GM21529 (cell line): Measurements from ENCODE around the gene METTL26.

Experiments
- ATAC-seq: cut with Tn5 transposase; IDR thresholded peaks from one replicate; pipeline ENCODE4 v1.9.1; 2021; ENCODE audit not compliant: unreplicated experiment

Gene METTL26

GRCh38 chr16:638836-639235, 2.7 kb upstream of the METTL26 start:
- no peak for ATAC-seq

- no peak for ATAC-seq
Observed at GRCh38 chr16:638034-638543, 2.0 kb upstream of the METTL26 start.

GRCh38 chr16:637081-638018, 1.2 kb upstream of the METTL26 start:
- no peak for ATAC-seq

GRCh38 chr16:635573-636205, 416 bp downstream of the METTL26 start:
- peak; percentile 4 for ATAC-seq

GRCh38 chr16:634996-635395, 1.1 kb downstream of the METTL26 start:
- ATAC-seq, result no peak

- ATAC-seq, result no peak
Observed at GRCh38 chr16:634051-634670, 1.9 kb downstream of the METTL26 start.

- ATAC-seq, result no peak
Observed at GRCh38 chr16:633336-634050, 2.6 kb downstream of the METTL26 start.

GRCh38 chr16:632486-633335, 3.4 kb downstream of the METTL26 start:
- ATAC-seq, result no peak

- no peak for ATAC-seq
Observed at GRCh38 chr16:631808-632358, 4.2 kb downstream of the METTL26 start.

GRCh38 chr16:630815-631405, 5.2 kb downstream of the METTL26 start, which contains the start of gene WFIKKN1:
TSS of gene WFIKKN1 (plus strand) at chr16:630985. CDS start at chr16:631254, 269 bp downstream.
- ATAC-seq, result no peak

- no peak for ATAC-seq
Observed at GRCh38 chr16:630249-630814, 5.8 kb downstream of the METTL26 start.

GRCh38 chr16:629833-630248, 6.3 kb downstream of the METTL26 start:
- ATAC-seq, result no peak

GRCh38 chr16:629185-629832, 6.8 kb downstream of the METTL26 start:
- no peak for ATAC-seq

GRCh38 chr16:628321-629061, 7.6 kb downstream of the METTL26 start:
- no peak for ATAC-seq

- ATAC-seq, result no peak
Observed at GRCh38 chr16:627454-628239, 8.5 kb downstream of the METTL26 start.

- ATAC-seq, result no peak
Observed at GRCh38 chr16:626787-627453, 9.2 kb downstream of the METTL26 start.
